ENCODE results near the gene LCN12. TPM values are rescaled to one million over a fixed set of nuclear protein-coding genes. Genes with fewer than 3 reads are reported as not detected.
"Not testable (repeated sequence)": the region's sequence is repeated elsewhere in the genome, so short reads cannot be mapped to it uniquely, and the experiment has no call there.

LCN12 gene
- total RNA-seq, 2 donors from 2014 or later = 0.64 to 2.0 TPM

DNA sequence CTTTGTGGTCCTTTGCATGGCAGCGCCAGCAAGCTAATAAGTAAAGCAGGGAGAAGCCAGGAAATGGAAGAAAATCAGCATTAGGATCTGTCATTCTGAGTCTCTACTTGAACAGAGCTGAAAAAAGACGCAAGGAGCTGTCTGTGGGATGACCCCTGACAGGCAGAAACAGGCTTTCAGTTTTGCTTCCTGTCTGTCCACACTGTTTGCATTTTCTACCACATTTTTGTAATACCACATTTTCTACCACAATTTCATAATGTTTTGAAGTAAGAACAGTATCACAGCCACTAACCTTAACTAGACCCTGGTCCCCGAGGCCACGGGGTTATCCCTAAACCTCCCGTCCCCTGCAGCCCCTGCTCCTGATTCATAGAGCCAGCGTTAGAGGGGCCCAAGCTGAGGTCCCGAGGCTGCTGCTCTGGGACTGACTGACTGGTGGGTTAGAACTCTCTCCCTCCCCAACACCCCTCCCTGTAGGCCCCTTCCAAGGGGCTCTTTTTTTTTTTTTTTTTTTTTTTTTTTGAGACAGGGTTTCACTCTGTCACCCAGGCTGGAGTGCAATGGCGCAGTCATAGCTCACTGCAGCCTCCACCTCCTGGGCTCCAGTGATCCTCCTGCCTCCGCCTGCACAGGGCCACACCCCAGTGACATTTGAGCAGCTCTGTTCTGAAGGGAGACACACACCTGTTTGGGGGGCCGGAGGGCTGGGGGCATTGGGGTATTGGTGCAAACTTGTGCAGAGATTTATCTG, 48.3 kb downstream of the LCN12 start:
- peak; percentile 79 to 85 for ATAC-seq
- Mint-ChIP-seq H3K27ac (no peak overlapping the region), H3K9me3 (no peaks in the 10 kb centered on the region)

DNA sequence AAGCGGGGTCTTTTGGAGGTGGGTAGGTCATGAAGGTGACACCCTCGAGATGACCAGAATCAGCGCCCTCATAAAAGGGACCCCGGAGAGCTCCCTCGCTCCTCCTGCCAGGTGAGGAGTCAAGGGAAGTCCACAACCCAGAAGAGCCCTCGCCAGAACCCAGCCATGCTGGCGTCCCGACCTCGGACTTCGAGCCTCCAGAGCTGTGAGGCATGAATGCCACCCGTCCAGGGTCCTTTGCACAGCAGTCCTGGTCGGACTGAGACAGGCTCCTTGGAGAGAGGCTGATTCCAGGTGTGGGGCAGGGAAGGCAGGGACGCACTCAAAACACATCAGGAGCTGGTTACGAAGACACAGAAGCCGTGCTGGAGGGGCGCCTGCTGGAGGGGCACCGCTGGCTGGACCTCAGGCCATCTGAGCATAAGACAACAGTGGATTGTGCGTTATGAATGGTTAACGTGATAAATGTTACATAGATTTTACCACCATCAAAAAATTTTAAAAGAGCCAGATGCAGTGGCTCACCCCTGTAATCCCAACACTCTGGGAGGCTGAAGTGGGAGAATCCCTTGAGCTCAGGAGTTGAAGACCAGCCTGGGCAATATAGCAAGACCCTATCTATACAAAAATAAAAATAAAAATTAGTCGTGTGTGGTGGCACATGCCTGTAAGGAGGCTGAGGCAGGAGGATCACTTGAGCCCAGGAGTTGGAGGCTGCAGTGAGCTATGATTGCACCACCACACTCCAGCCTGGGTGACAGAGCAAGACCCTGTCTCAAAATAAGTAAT, 50.0 kb downstream of the LCN12 start:
- no peak overlapping the region for H3K27ac Mint-ChIP-seq
- ATAC-seq (no peak), DNase-seq (ENCODE audit: low spot score in 2 of 2) (no peak)
- H3K36me3 Mint-ChIP-seq = no peaks in the 10 kb centered on the region
- H3K9me3 Mint-ChIP-seq = no peaks in the 10 kb centered on the region

More for the DNA sequence above, 48.3 kb downstream of the LCN12 start:
- no peak for DNase-seq (ENCODE audit: low spot score in 2 of 2)
- no peaks in the 10 kb centered on the region for H3K36me3 Mint-ChIP-seq

DNA sequence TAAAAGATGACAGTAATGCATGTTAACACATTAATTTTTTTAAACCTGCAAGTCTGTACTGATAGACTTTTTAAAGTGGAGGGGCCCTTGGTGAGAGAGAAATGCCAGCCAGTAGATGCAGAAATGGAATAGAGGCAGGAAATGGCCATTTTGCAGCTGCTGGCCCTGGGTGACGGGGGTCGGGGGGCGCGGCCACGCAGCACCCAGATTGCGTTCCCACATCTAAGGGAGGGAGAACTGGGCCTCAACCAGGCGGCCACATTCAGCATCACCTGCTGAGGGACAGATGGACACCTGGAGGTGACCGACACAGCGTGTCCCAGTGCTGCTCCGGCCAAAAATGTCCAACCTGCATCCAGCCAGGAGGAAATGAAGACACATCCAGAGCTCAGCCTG, 50.6 kb downstream of the LCN12 start:
- DNase-seq (ENCODE audit: low spot score in 2 of 2) (no peak), ATAC-seq (no peak)
- H3K9me3 Mint-ChIP-seq = no peaks in the 10 kb centered on the region
- no peak overlapping the region for H3K27ac Mint-ChIP-seq
- H3K36me3 Mint-ChIP-seq = no peaks in the 10 kb centered on the region

DNA sequence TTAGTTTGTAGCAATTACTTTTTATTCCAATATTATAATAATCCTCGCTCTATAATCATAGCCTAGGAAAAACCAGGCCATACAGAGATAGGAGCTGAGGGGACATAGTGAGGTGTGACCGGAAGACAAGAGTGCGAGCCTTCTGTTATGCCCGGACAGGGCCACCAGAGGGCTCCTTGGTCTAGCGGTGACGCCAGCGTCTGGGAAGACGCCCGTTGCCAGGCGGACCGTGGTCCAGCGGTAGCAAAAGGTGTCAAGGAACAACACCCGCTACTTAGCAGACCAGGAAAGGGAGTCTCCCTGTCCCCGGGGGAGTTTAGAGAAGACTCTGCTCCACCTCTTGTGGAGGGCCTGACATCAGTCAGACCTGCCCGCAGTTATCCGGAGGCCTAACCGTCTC, 52.2 kb downstream of the LCN12 start:
- H3K36me3 Mint-ChIP-seq; ATAC-seq; DNase-seq (ENCODE audit: low spot score in 2 of 2); H3K9me3 Mint-ChIP-seq; H3K27ac Mint-ChIP-seq: not testable (repeated sequence)

Other genes with a start within 250 kb of the LCN12 start
- under 1 TPM in 1 of 2 donors, not detected in 1; 0.37 TPM for gene DIPK1B, start 239.7 kb upstream of the LCN12 start, total RNA-seq
- gene LCN10, start 209.3 kb upstream of the LCN12 start, total RNA-seq = 1 to 10 TPM in 1 of 2 donors, under 1 TPM in 1; 0.89 to 1.6 TPM
- not detected for gene LCN6, start 203.7 kb upstream of the LCN12 start, total RNA-seq
- gene LCN8, start 194.0 kb upstream of the LCN12 start, total RNA-seq = not detected
- not detected for gene LCN15, start 187.8 kb upstream of the LCN12 start, total RNA-seq
- 10 to 100 TPM; 31.1 to 46.8 TPM for gene TMEM141, start 160.9 kb upstream of the LCN12 start, total RNA-seq
- gene CCDC183, start 155.9 kb upstream of the LCN12 start, total RNA-seq = 1 to 10 TPM in 1 of 2 donors, under 1 TPM in 1; 0.18 to 1.3 TPM
- gene RABL6, start 144.3 kb upstream of the LCN12 start, total RNA-seq = 100 to 1,000 TPM in 1 of 2 donors, 10 to 100 TPM in 1; 79.3 to 101 TPM
- gene AJM1, start 109.8 kb upstream of the LCN12 start, total RNA-seq = 1 to 10 TPM; 3.7 to 6.7 TPM
- gene PHPT1, start 102.9 kb upstream of the LCN12 start, total RNA-seq = 100 to 1,000 TPM; 129 to 167 TPM
- gene MAMDC4, start 99.9 kb upstream of the LCN12 start, total RNA-seq = 10 to 100 TPM; 17.7 to 21.5 TPM
- gene EDF1, start 86.0 kb upstream of the LCN12 start, total RNA-seq = 100 to 1,000 TPM; 272 to 274 TPM
- 10 to 100 TPM; 53.7 to 56.5 TPM for gene TRAF2, start 65.8 kb upstream of the LCN12 start, total RNA-seq
- 100 to 1,000 TPM in 1 of 2 donors, 10 to 100 TPM in 1; 66.9 to 107 TPM for gene FBXW5, start 7.5 kb upstream of the LCN12 start, total RNA-seq
- gene C8G, start 7.0 kb upstream of the LCN12 start, total RNA-seq = 1 to 10 TPM; 1.5 to 2.5 TPM
- gene PTGDS, start 25.2 kb downstream of the LCN12 start, total RNA-seq = not detected
- gene LCNL1, start 30.7 kb downstream of the LCN12 start, total RNA-seq = not detected
- gene PAXX, start 40.1 kb downstream of the LCN12 start, total RNA-seq = 10 to 100 TPM; 36.7 to 64.5 TPM
- gene CLIC3, start 44.3 kb downstream of the LCN12 start, total RNA-seq = not detected
- 10 to 100 TPM; 17.8 to 21.9 TPM for gene ABCA2, start 76.0 kb downstream of the LCN12 start, total RNA-seq
- gene FUT7, start 79.8 kb downstream of the LCN12 start, total RNA-seq = 1 to 10 TPM; 1.4 to 1.6 TPM
- gene NPDC1, start 93.9 kb downstream of the LCN12 start, total RNA-seq = 10 to 100 TPM; 29.4 to 34.2 TPM
- gene ENTPD2, start 101.8 kb downstream of the LCN12 start, total RNA-seq = under 1 TPM in 1 of 2 donors, not detected in 1; 0.27 TPM
- 10 to 100 TPM in 1 of 2 donors, 1 to 10 TPM in 1; 3.5 to 13.3 TPM for gene SAPCD2, start 118.3 kb downstream of the LCN12 start, total RNA-seq
- 10 to 100 TPM in 1 of 2 donors, 1 to 10 TPM in 1; 7.5 to 28.2 TPM for gene UAP1L1, start 125.2 kb downstream of the LCN12 start, total RNA-seq
- gene MAN1B1, start 134.7 kb downstream of the LCN12 start, total RNA-seq = 10 to 100 TPM; 23.8 to 41.4 TPM
- 100 to 1,000 TPM; 172 to 236 TPM for gene DPP7, start 162.5 kb downstream of the LCN12 start, total RNA-seq
- under 1 TPM in 1 of 2 donors, not detected in 1; 0.10 TPM for gene GRIN1, start 186.9 kb downstream of the LCN12 start, total RNA-seq
- gene LRRC26, start 217.8 kb downstream of the LCN12 start, total RNA-seq = not detected
- not detected for gene TMEM210, start 219.8 kb downstream of the LCN12 start, total RNA-seq
- 10 to 100 TPM; 48.1 to 68.3 TPM for gene ANAPC2, start 236.3 kb downstream of the LCN12 start, total RNA-seq
- gene SSNA1, start 236.4 kb downstream of the LCN12 start, total RNA-seq = 10 to 100 TPM; 37.1 to 64.0 TPM
- 1 to 10 TPM; 5.7 to 7.3 TPM for gene TPRN, start 248.5 kb downstream of the LCN12 start, total RNA-seq

Measured in activated naive CD4-positive, alpha-beta T cell treated with anti-CD3 and anti-CD28 coated beads, Interleukin-2, amount 50 U/mL, for 72 hours (primary cell).